ENCODE measurements around the gene CCNE1.

DNA sequence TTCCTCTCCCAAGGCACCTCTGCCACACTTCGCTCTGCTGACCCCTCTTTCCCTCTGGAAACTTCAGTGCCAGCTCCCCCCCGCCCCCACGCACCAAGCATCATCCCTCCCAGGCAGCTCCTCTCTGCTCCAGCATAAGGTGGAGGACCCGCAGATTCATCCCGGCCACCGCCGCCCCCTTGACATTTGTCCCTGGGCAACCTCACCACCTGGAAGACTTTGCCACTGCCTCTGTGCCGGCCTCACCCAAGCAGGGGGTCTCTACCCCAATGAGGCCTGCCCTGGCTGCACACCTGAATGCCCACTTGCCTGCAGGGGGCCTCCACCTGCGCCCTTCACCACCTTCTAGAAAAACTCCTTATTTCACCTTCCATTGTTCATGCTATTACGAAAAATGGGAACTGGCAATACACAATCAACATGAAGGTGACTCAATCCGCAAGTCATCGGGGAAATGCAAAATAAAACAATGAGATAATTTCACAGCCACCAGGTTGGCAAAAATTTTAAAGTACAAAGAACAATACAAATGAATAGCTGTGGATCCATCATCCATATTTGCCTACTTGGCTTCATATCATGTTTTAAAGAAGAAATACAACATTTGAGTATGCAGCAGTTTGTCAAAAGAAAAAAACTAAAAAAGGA lies 21.9 kb downstream of the CCNE1 start:
- TF ChIP-seq POLR2AphosphoS5 (IDR thresholded peaks at IDR 0.05) (no peak), POLR2A (IDR thresholded peaks at IDR 0.05) (no peak)
- TF ChIP-seq, protein P1, sequence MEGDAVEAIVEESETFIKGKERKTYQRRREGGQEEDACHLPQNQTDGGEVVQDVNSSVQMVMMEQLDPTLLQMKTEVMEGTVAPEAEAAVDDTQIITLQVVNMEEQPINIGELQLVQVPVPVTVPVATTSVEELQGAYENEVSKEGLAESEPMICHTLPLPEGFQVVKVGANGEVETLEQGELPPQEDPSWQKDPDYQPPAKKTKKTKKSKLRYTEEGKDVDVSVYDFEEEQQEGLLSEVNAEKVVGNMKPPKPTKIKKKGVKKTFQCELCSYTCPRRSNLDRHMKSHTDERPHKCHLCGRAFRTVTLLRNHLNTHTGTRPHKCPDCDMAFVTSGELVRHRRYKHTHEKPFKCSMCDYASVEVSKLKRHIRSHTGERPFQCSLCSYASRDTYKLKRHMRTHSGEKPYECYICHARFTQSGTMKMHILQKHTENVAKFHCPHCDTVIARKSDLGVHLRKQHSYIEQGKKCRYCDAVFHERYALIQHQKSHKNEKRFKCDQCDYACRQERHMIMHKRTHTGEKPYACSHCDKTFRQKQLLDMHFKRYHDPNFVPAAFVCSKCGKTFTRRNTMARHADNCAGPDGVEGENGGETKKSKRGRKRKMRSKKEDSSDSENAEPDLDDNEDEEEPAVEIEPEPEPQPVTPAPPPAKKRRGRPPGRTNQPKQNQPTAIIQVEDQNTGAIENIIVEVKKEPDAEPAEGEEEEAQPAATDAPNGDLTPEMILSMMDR (IDR thresholded peaks at IDR 0.05): no peak
